GM19239 (cell line): ENCODE results near the gene DCPS.
"Not testable (repeated sequence)": the region's sequence is repeated elsewhere in the genome, so short reads cannot be mapped to it uniquely, and the experiment has no call there.

Source experiments
- DNase-seq: peaks from one replicate; pipeline ENCODE4 v3.0.0; 2011; ENCODE audit warnings: low spot score; ENCODE audit not compliant: insufficient read length
- FAIRE-seq: peaks from 2 replicates; lab custom pipeline; 2011; peaks lifted over from hg19 to GRCh38; lab: Jason Lieb, UNC

Gene DCPS

DNA sequence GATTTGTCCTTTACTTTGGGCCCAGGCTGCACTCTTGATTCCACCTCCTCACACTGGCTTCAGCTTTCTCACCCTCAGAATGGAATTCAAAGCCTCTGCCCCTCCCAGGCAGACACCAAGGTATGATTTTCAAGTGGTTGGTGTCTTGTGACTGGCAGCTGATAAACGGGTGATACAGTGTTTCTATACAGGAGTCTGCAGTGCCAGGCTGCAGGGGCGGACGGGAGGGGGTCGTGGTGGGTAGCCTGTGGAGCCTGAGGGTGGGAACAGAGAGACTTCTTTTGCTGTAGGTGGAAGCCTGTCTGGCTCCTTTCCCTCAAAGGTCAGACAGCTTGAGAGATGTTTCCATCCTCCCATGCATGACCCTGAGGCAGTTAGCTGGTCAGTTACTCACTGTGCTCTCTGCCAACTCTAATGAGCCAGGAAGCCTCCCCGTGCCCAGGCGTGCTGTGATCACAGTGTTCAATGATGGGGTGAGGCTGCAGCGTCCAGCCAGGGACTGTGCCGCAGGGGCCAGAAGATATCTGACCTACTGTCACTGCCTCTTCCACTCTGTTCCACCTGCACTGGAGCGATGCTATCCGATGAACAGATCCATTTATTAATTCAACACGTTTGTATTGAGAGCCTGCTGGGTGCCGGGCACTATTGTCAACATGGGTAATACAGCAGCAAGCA is 69.7 kb downstream of the DCPS start:
- FAIRE-seq, DNase-seq: not testable (repeated sequence)

DNA sequence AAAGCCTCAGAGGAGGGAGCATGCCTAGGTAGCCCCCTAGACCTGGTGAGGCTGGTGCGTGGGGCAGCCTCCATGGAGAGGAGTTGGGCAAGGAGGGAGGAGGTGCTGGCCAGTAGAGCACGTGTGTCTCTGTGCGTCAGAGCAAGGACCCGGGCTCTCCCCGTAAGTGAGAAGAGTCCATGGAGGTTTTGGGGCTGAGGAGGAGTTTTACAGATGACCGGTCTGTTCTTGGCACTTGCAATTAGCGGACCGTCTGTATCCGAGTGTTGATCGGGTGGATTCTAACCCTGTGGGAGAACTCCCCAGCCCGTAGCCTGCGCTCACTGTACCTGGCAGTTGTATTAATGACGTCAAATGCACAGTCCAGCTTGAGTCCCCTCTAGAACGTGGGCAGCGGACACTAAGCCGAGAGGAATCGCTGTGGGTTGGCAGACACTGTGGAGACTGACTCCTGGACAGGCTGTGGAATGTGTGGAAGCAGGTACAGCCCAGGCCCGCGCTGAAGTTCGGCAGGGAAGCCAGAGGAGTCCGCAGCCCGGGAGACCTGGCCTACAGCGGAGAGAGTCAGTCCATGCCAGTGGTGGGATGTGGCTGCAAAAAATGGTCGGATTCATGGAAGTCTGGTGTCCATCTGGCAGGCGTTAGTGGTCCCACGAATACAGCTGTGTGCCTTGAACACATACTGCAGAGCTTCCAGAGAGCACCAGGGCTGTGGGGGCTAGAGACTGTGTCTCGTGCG is 70.9 kb downstream of the DCPS start:
- FAIRE-seq, DNase-seq: not testable (repeated sequence)

DNA sequence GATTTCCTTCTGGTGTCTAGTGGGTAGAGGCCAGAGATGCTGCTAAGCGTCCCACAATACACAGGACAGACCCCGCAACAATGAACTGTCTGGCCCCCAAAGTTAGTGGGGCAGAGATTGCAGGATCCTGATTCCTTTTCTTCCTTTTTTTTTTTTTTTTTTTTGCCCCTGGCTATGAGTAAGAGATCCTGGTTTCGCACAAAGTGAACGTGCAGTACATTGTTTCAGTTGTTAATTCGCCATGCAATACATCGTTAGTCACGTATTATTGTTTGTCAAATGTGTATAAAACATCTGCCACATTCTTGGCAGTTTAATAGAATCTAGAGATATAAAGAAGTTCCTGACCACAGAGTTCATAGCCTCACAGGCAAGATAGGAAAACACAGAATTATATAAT is 71.9 kb downstream of the DCPS start:
- FAIRE-seq (no peak), DNase-seq (no peak)

DNA sequence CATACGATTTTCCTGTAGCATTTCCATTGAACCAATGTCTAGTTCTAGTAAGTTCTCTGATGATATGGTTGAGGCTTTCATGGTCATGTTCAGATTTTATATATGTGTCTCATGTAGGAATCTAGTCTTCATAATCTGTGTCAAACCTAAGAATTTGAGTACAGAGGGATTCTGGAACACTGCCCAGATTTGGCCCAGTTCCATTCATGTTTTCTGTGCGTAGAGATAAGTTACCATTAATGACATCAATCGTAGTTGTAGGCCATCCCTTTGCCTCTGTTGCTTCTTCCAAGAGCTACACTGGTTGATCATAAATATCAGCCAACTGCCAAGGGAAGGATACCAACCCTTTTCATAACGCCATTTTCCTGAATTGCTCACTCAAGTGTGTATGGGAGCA is 74.9 kb downstream of the DCPS start:
- DNase-seq (no peak), FAIRE-seq (no peak)

DNA sequence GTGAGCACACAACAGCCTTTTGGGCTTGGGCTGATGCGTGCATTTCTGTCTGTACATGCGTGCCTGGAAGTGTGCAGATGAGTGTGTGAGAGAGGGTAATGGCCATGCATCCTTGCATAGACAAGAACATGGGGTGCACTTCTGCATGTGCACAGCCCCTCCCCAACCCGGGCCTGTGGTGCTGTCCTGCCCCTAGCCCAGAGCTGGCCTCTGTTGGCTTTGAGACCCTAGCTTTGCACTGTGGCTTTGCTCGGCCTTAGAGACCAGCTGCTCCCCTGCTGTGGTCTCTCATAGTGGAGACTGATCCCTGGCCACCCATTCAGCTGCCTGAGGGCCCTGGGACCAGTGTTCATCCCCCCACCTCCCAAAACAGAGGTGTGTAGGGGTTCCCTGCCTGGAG is 77.0 kb downstream of the DCPS start:
- DNase-seq: no peak

DNA sequence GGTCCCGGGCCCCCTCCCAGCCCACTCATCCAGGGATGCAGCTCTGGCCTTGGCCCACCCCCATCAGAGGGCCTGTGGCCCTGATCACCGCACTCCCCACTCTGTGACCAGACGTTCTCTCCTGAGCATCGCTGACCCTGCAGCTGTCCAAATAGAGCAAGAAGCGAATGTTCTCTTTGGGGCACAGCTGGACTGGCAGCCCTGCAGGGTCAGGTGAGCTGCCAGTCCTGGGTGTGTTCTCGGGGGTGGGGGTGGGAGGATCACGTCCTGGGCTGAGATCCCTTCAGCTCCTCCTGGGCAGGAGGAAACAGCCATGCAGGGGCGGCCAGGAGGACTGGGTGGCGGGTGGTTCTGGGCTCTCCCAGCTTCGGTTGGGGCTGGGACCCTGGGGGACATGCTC is 78.1 kb downstream of the DCPS start:
- DNase-seq: not testable (repeated sequence)
- peak; percentile 31 for FAIRE-seq

More for the DNA sequence above, 77.0 kb downstream of the DCPS start:
- FAIRE-seq: no peak

DNA sequence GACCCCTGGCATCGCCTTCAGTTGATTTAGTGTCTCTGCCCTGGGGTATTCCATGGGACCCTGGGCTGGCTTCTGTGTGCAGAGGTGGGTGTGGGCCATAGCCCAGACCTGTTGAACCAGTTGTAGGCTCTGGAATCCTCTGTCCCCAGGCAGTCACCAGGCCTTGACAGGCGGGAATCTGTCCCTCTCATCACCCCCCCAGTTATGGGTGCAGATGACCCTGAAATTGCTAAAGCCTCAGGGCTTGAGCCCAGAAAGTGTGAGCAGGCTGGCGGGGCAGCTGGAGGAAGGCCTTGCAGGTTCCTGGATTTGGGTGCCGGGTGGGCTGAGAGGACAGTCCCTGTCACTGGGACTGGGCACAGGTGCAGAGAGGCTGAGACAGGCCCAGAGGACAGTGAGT is 78.8 kb downstream of the DCPS start:
- not testable (repeated sequence) for DNase-seq, FAIRE-seq

DNA sequence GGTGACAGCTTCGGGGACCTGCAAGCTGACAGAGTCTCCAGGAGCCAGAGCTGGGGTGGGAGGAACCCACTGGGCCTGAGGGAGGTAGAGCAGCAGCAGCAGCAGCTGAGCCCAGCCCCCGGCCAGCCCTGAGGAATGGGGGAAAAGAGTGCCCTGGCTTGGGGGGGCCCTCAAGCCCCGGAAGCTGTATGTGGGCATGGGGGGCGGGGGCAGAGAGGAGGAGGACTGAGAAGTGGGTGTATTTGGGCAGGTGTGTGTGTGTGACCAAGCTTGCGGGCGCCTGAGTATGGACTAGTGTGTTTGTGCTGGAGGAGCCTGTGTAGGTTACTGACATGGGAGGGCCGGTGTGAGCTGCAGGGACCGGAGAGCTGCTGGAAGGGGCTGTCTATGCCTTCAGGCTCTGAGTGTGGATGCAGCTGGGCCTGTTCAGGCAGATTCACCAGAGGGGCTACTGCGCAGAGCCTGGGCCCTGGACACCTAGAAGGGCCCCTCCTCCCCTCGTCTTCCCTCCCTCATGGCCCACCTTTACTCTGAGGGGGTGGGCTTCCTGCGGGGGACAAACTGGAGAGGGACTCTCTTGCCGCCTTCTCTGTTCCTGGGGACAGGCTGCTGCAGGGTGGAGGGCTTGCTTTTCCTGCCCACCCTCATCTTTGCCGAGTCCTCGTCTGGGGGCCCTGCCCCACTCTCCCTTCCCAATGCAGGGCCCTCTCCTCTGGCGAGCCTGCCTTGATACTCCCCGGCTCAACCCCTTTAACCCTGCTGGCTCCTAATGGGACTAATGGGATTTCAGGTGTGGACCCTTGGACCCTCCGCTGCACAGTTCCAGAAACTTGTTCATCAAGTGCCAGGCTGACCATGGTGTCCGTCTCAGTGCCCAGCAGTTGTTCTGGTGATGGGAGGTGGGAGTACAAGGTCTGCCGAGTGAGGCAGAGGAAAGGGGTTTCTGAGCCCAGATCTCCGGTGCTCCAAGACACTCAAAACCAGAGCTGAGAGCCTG is 79.8 kb downstream of the DCPS start:
- FAIRE-seq (no peak), DNase-seq (no peak)

DNA sequence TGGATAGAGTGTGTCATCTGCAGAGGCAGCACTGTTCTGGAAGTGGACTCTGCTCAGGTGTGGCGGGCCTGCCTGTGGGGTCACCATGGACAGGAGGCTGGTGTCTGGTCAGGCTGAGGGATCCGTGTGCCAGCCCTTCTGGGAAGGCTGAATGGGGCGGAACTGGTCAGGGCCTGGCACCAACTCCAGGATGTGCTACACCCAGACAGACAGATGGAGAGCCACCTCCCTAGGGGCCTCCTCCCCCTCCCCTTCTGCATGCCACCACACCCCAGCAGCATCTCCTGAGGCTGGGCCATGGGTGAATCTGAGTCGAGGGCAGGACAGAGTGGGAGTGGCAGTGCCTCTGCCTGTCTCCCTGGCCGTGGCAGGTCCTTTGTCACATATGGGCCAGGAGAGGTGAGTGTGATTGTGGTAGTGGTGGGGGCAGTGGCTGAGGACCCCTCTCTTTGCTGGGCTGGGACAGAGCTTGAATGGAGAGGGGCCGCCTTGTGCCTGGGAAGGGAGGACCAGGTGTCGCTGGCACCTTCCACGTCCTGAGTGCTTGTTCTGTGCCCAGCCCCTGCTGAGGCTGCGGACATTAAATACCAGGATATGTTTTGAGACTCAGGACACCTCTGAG is 80.7 kb downstream of the DCPS start:
- FAIRE-seq (no peak), DNase-seq (no peak)

DNA sequence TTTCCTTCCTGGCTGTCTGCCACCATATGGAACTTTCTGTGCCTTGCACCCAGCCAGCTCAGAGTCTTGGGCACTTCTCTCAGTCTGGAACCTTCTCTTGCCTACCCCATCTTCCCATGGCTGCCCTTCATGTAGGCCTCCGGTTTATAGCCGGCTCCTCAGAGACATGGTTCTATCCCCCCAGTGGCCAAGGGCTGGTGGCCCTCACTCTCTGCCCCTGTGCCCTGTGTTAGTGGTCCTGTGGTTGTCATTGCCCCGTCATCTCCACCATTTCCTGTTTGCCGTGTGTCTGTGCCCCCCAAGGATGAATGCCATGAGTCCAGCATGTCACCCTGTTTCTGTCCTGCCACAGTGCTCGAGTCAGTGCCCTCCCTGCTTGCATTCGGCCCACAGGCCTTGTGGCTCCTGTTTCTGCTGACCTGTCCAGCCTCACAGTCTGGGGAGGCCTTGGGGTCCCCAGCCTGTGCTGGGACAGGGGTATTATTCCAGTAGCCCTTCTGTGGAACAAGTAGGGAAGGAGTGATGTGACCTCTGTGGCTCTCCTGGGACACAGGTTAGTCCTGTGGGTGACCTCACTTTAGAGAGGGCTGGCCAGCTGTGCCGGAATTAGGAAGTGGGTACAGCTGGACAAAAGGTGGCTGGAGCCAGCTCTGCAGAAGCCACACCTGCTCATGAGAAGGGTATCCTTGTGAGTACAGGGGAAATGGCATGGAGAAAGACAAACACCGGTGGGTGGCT is 82.3 kb downstream of the DCPS start:
- FAIRE-seq (no peak), DNase-seq (no peak)

DNA sequence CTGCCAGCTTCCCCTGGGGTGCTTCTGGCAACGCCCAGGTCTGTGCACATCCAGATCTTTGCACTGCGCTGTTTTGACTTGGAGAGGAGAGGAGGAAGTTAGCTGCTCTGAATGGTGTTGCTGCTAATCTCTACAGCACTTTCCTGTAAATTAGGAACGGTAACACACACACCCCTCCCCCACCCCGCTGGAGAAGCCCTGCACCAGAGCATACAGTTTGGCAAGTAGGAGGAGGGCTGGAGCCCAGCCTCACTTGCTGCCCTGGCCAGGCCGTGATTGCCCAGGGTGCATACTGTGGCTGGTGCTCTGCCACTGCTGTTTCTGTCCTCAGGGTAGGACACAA is 82.8 kb downstream of the DCPS start:
- not testable (repeated sequence) for DNase-seq, FAIRE-seq

DNA sequence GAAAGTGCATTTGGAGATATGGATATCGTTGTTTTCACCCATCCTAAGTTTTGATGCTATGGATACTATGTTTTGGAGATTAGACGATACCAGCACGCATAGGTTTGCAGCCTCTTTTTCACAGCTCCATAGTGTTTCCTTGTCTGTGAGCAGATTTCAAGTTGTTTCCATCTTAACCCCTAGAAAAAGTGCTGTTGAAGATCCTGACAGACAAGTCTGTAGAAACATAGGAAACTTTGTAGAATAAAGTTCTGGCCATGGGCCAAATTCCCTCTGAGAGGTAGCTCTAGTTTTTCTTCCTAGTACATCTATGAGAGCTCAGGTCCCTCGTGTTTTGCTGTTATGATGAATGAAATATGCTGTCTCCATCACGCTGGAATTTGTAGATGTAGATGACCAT is 84.0 kb downstream of the DCPS start:
- DNase-seq (no peak), FAIRE-seq (no peak)

DNA sequence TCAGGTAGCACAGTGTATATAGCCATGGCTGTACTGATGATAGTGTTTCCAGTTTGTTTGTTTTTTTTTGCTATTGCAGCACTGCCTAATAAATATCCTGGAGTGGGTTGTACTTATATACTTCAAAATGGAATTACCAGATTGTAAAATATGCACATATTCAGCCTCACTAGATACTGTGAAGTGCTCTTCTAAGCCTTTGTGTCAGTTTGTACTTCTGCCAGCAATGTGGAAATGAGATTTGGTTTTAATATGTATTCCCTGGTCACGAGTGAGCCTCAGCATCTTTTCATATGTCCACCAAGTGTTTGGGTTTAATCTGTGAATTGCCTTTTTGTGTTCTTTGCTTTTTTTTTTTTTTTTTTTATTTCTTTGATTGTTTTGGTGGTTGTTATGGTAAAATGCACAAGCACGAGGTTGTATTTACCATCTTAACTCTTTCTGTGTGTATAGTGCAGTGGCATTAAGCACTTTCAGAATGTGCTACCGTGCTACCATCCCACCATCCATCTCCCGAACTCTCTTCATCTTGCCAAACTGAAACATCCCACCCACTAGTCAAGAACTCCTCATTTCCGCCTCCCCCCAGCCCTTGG is 86.5 kb downstream of the DCPS start:
- no peak for FAIRE-seq
- DNase-seq: no peak

DNA sequence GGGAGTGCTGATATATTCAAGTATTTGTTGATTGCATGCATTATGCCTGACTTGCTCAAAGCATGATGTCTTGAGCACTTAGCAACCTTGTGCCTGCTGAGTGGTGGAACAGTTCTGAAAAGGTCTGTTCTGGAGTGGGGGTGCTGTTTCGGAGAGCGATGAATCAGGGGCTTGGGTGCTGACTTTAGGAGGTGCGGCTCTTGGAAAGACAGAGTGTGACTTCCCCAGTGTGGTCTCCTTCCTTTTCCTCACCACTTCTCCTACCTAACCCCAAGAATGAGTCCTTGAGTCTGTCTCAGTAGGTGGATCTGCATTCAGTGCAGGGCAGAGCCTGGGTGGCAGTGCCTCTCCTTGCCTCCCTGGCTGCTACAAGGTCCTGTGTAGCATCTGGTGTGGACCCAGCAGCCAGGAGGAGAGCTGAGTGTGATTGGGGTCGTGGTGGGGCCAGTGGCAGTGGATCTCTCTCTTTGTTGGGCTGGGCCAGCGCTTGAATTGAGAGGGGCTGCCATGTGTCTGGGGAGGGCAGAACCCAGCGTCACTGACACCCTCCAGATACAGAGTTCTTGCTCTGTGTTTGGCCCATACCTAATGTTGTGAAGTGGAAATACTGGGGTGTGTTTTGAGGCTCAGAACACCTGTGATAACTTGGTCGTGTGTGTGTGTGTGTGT is 87.6 kb downstream of the DCPS start:
- DNase-seq (no peak), FAIRE-seq (peak; percentile 26)

DNA sequence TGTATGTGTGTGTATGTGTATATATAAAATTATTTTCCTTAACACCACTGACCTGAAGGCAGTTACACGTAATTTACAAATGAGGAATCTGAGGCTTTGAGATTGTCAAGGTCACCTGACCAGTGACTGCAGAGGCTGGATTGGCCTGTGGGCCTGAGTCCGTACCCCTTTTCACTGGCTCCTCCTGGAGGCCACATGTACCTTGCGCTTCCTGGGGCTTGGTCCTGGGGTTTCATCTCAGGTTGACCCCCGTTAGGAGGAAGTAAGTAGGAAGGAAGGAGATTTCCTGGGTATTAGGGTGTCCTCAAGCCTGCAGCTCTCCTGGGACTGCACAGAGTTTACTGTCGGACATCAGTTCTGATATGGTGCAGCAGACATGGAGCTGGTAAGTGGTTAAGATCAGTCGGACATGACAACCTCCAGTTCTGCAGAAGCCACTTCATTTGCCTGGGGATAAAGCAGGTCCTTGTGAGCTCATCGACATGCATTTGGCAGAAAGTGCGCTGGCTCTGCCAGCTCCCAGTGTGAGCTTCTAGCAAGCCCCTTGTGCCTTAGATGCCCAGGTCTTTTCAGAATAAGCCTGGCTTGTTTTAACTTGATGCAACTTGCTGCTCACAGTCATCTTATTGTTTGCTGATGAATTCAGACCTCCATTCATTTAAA is 88.2 kb downstream of the DCPS start:
- FAIRE-seq (peak; percentile 44), DNase-seq (no peak)

DNA sequence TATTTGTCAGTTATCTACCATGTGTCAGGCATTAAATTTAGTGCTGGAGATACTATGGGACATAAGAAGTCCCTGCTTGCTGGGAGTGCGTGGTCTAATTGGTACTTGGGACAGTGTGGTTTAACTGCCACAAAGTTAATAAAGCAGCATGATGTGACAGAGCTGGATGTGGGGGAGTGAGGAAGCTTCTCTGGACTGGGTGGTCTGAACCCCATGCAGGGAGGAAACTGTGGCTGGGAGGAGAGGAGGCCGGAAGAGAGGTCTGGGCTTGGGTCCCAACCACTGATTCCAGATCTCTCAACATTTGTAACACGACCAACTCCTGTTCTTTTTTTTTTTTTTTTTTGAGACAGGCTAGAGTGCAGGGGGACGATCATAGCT is 88.8 kb downstream of the DCPS start:
- DNase-seq: no peak
- FAIRE-seq: peak; percentile 81

DNA sequence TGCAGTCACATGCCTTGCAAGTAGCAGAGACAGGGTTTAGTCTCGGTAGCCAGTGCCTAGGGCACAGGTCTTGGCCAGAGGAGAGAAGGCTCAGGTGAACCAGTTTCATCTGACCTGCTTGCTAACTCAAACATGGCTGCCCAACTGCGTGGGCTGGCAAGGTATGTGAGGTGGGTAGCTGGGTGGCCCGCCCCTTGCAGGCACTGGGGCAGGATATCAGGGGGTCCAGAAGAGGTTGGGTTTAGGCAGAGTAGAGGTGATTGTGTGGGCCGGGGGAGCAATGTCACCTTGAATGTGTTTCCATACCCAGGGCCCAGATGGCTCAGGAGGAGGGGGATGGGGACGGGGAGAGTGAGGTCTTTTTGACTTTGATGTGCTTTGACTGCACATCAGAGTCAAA is 89.3 kb downstream of the DCPS start:
- FAIRE-seq: no peak

DNA sequence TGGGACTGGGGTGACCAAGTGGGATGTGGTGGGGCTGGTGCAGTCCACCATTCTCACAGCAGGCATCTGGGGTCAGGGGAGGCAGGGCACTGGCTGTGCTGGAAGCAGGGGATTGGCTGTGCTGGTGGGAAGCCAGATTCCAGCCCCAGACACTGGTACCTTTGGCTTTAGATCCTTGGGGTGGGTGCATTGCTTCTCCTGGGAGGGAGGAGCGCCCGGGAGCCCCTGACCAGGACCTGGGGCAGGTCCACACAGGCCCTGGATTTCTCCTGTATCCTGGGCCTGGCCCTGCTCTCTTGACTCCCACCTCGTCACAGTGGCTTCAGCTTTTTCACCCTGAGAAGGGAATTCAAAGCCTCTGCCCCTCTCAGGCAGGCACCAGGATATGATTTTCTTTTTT is 90.2 kb downstream of the DCPS start:
- DNase-seq (no peak), FAIRE-seq (no peak)

More for the DNA sequence above, 89.3 kb downstream of the DCPS start:
- DNase-seq: no peak
